PC-9 (cell line): ENCODE results near the gene GSTCD. TPM values are rescaled to one million over a fixed set of nuclear protein-coding genes. Genes with fewer than 3 reads are reported as not detected.

Experiments used
- BruUV-seq: library from RNA; stranded (reverse); fragments of 400-500 nt; replicated peaks from 2 replicates; lab custom pipeline; 2021; lab: Mats Ljungman, UMichigan
- CTCF ChIA-PET: fragments of 300-600 bp; sonication (Branson Sonifier 250); formaldehyde crosslinking; loops from one replicate; lab custom pipeline; 2022; ENCODE audit warnings: antibody characterized with exemption; lab: Charles Lee
- POLR2A ChIA-PET: fragments of 300-600 bp; sonication (Branson Sonifier 250); formaldehyde crosslinking; loops from one replicate; lab custom pipeline; 2022; ENCODE audit warnings: antibody characterized with exemption; ENCODE audit not compliant: unreplicated experiment; lab: Charles Lee
- DNase-seq, 2 experiments: peaks; one replicate each; pipeline versions ENCODE4 v3.0.0 to v3.0.0-alpha.2; 2015 to 2022; ENCODE audit warnings: mixed read lengths in 1 of 2
- H2AFZ ChIP-seq: fragments of 200-600 bp; sonication (generic); 2 replicates; pipeline ENCODE4 v1.8.1; 2017; ENCODE audit warnings: antibody characterized with exemption
- H3F3A ChIP-seq: fragments of 200-600 bp; sonication (generic); 2 replicates; pipeline ENCODE4 v1.8.1; 2017; ENCODE audit warnings: antibody characterized with exemption, mild to moderate bottlenecking, low read depth; ENCODE audit not compliant: insufficient read depth
- H3K27ac ChIP-seq: fragments of 200-600 bp; sonication (generic); 2 replicates; pipeline ENCODE4 v1.6.1; 2016; ENCODE audit warnings: mixed run types
- H3K27me3 ChIP-seq: fragments of 200-600 bp; sonication (generic); 2 replicates; pipeline ENCODE4 v1.6.1; 2016; ENCODE audit warnings: low read depth, mixed run types; ENCODE audit not compliant: insufficient read depth
- H3K36me3 ChIP-seq: fragments of 200-600 bp; sonication (generic); 2 replicates; pipeline ENCODE4 v1.6.1; 2016; ENCODE audit warnings: low read depth, mixed run types
- H3K4me1 ChIP-seq: fragments of 200-600 bp; sonication (generic); replicated peaks from 2 replicates; pipeline ENCODE4 v1.6.1; 2016; ENCODE audit warnings: mixed run types; ENCODE audit not compliant: insufficient read depth
- H3K4me2 ChIP-seq: fragments of 200-600 bp; sonication (generic); 2 replicates; pipeline ENCODE4 v1.6.1; 2017; ENCODE audit warnings: mixed run types
- H3K4me3 ChIP-seq: fragments of 200-600 bp; sonication (generic); 2 replicates; pipeline ENCODE4 v1.6.1; 2016; ENCODE audit warnings: mixed run types
- H3K79me2 ChIP-seq: fragments of 200-600 bp; sonication (generic); 2 replicates; pipeline ENCODE4 v1.6.1; 2017; ENCODE audit warnings: low read depth, mixed run types
- H3K9me2 ChIP-seq: fragments of 200-600 bp; sonication (generic); 2 replicates; pipeline ENCODE4 v1.8.1; 2017; ENCODE audit warnings: mild to moderate bottlenecking; ENCODE audit not compliant: insufficient read depth
- H3K9me3 ChIP-seq: fragments of 200-600 bp; sonication (generic); 2 replicates; pipeline ENCODE4 v1.8.1; 2016; ENCODE audit warnings: low read depth; ENCODE audit not compliant: insufficient read depth
- H4K20me1 ChIP-seq: fragments of 200-600 bp; sonication (generic); 2 replicates; pipeline ENCODE4 v1.8.1; 2017; ENCODE audit not compliant: insufficient read depth
- EZH2 ChIP-seq: fragments of 200-600 bp; sonication (generic); IDR thresholded peaks from 2 replicates; pipeline ENCODE4 v1.8.0; 2017; ENCODE audit warnings: antibody characterized with exemption, low read depth
- intact Hi-C: fragments of 100-400 bp; cut with micrococcal nuclease; formaldehyde crosslinking; loops from one replicate; pipeline ENCODE4 v1.10.0; 2022; ENCODE audit not compliant: unreplicated experiment
- total RNA-seq: library from RNA; stranded (reverse); gene quantifications from 2 replicates; pipeline ENCODE4 v1.2.3, GENCODE V29; 2021
- TF ChIP-seq, protein P1 (sequence below): fragments of 200-600 bp; sonication (generic); conservative IDR thresholded peaks from 2 replicates; pipeline ENCODE4 v1.6.1; 2017; ENCODE audit warnings: mixed run types, antibody characterized with exemption, mild to moderate bottlenecking, moderate library complexity

The GSTCD gene
- total RNA-seq, 1 experiment from 2014 or later: 11.4 TPM

- CTCF ChIA-PET: no interaction called here
- POLR2A ChIA-PET: no interaction called here
- Histone ChIP-seq H3K36me3 (no peaks in the 10 kb centered on the region), H3K27me3 (no peaks in the 10 kb centered on the region), H4K20me1 (no peaks in the 10 kb centered on the region), H2AFZ (no peak overlapping the region), H3K79me2 (no peaks in the 10 kb centered on the region), H3K4me2 (no peak overlapping the region), H3K4me1 (no peaks in the 10 kb centered on the region), H3K9me3 (no peaks in the 10 kb centered on the region), H3K27ac (no peak overlapping the region), H3K4me3 (no peak overlapping the region), H3K9me2 (no peaks in the 10 kb centered on the region), H3F3A (no peaks in the 10 kb centered on the region)
- no peak for DNase-seq
- intact Hi-C loops: no loop called here
- no peak for TF ChIP-seq EZH2
- TF ChIP-seq, protein P1, sequence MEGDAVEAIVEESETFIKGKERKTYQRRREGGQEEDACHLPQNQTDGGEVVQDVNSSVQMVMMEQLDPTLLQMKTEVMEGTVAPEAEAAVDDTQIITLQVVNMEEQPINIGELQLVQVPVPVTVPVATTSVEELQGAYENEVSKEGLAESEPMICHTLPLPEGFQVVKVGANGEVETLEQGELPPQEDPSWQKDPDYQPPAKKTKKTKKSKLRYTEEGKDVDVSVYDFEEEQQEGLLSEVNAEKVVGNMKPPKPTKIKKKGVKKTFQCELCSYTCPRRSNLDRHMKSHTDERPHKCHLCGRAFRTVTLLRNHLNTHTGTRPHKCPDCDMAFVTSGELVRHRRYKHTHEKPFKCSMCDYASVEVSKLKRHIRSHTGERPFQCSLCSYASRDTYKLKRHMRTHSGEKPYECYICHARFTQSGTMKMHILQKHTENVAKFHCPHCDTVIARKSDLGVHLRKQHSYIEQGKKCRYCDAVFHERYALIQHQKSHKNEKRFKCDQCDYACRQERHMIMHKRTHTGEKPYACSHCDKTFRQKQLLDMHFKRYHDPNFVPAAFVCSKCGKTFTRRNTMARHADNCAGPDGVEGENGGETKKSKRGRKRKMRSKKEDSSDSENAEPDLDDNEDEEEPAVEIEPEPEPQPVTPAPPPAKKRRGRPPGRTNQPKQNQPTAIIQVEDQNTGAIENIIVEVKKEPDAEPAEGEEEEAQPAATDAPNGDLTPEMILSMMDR: no peak
- BruUV-seq: no TSS peak
Measured at GRCh38 chr4:105671301-105671700, 37.3 kb upstream of the GSTCD start.

- H3K4me3 ChIP-seq: no peak overlapping the region
- intact Hi-C loops: no loop called here
- no peak overlapping the region for H2AFZ ChIP-seq
- no peaks in the 10 kb centered on the region for H3K79me2 ChIP-seq
- no peaks in the 10 kb centered on the region for H3K9me3 ChIP-seq
- no peaks in the 10 kb centered on the region for H3K9me2 ChIP-seq
- H3K27me3 ChIP-seq: no peaks in the 10 kb centered on the region
- no peak overlapping the region for H3K27ac ChIP-seq
- POLR2A ChIA-PET: no interaction called here
- no peak overlapping the region for H3K4me2 ChIP-seq
- TF ChIP-seq EZH2: no peak
- TF ChIP-seq, protein P1: no peak
- DNase-seq: no peak
- no peaks in the 10 kb centered on the region for H4K20me1 ChIP-seq
- no peaks in the 10 kb centered on the region for H3K36me3 ChIP-seq
- BruUV-seq: no TSS peak
- 0 out of 2 replicates have a peak, but pooled peaks cover 3% of the 10 kb centered on the region for H3K4me1 ChIP-seq
- H3F3A ChIP-seq: no peaks in the 10 kb centered on the region
- CTCF ChIA-PET: no interaction called here
Measured at GRCh38 chr4:105674011-105674410, 34.6 kb upstream of the GSTCD start.

DNA sequence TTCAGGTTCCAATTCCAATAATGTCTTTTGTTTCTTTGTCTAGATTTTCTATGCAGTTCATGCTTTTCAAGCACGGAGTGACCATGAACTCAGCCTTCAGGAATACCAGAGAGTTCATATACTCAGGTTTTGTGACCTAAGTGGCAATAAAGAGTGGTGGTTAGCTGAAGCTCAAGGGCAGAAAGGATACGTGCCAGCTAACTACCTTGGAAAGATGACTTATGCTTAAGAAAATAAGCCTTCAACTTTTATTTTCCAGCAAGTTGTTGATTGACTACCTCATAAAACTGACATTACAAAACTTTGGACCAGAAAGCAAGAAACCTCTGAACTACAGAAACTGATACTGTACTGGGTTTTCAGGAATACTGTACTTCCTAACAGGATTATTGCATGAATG is 30.9 kb upstream of the GSTCD start:
- H3K4me2 ChIP-seq: no peak overlapping the region
- peaks cover 3% of the 10 kb centered on the region for H3F3A ChIP-seq
- ChIA-PET CTCF (no interaction called here), POLR2A (no interaction called here)
- H3K9me3 ChIP-seq: no peaks in the 10 kb centered on the region
- H3K9me2 ChIP-seq: no peaks in the 10 kb centered on the region
- BruUV-seq: no TSS peak
- peaks cover 7% of the 10 kb centered on the region for H3K4me1 ChIP-seq
- no peak for DNase-seq
- TF ChIP-seq, protein P1: no peak
- TF ChIP-seq EZH2: no peak
- intact Hi-C loops: no loop called here
- no peaks in the 10 kb centered on the region for H3K36me3 ChIP-seq
- no peaks in the 10 kb centered on the region for H4K20me1 ChIP-seq
- no peak overlapping the region for H3K4me3 ChIP-seq
- no peak overlapping the region for H2AFZ ChIP-seq
- no peak overlapping the region for H3K27ac ChIP-seq
- H3K27me3 ChIP-seq: no peaks in the 10 kb centered on the region
- no peaks in the 10 kb centered on the region for H3K79me2 ChIP-seq
